ENCODE data around the gene UCK1. TPM values are rescaled to one million over a fixed set of nuclear protein-coding genes. Genes with fewer than 3 reads are reported as not detected.
"Not testable (repeated sequence)": the region's sequence is repeated elsewhere in the genome, so short reads cannot be mapped to it uniquely, and the experiment has no call there.

The UCK1 gene
- polyA plus RNA-seq, 2 donors, result 17.3 to 19.4 TPM

DNA sequence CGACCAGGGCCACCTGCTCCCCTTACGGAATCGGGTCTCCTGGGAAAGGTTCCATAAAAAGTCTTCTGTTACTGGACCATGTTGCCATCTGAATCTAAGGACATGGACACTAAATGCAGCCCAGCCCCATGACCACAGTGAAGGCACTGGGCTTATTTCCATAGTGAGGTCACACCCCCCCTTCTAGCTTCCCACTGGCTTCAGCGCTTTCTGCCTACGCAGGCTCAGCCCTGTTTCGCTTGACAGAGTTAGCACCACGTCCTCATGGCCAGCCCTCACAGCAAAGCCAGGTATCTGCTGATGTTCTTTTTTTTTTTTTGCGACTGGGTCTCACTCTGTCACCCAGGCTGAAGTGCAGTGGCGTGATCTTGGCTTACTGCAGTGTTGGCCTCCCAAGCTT is 14.1 kb downstream of the UCK1 start:
- no peak overlapping the region for H3K27ac ChIP-seq (ENCODE audit: low read depth in 2 of 2, low read length in 1 of 2)

DNA sequence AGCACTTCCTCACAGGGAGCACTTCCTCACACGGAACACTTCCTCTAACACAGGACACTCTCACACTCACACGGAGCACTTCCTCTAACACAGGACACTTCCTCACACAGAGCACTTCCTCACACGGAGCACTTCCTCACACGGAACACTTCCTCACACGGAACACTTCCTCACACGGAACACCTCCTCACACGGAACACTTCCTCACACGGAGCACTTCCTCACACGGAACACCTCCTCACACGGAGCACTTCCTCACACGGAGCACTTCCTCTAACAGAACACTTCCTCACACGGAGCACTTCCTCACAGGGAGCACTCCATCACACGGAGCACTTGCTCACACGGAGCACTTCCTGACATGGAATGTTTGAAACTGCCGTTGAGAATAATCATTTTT is 15.0 kb downstream of the UCK1 start:
- no peaks in the 10 kb centered on the region for H3K27me3 ChIP-seq (ENCODE audit: control insufficient read depth in 1 of 2, insufficient read depth in 2 of 2, low read length in 2 of 2)
- peaks cover 0 to 4% of the 10 kb centered on the region in 2 donors for H3K9me3 ChIP-seq (ENCODE audit: control insufficient read depth in 2 of 2, insufficient read depth in 1 of 2, low read depth in 1 of 2, low read length in 1 of 2)
- no peak overlapping the region for H3K4me3 ChIP-seq (ENCODE audit: low read depth in 1 of 2, low read length in 2 of 2)
- H3K4me1 ChIP-seq (ENCODE audit: control insufficient read depth in 2 of 2, insufficient read depth in 2 of 2, low read length in 1 of 2), result no peaks in the 10 kb centered on the region
- 81 to 86% methylated on average over 14 to 15 of the region's 15 CpGs for WGBS, 2 donors
- H3K36me3 ChIP-seq (ENCODE audit: control insufficient read depth in 2 of 2, insufficient read depth in 2 of 2, low read length in 1 of 2), result peaks cover 16 to 66% of the 10 kb centered on the region in 2 donors
- H3K27ac ChIP-seq (ENCODE audit: low read depth in 2 of 2, low read length in 1 of 2), result no peak overlapping the region

More for the DNA sequence above, 14.1 kb downstream of the UCK1 start:
- no peaks in the 10 kb centered on the region for H3K27me3 ChIP-seq (ENCODE audit: control insufficient read depth in 1 of 2, insufficient read depth in 2 of 2, low read length in 2 of 2)
- H3K36me3 ChIP-seq (ENCODE audit: control insufficient read depth in 2 of 2, insufficient read depth in 2 of 2, low read length in 1 of 2), result peaks cover 16 to 69% of the 10 kb centered on the region in 2 donors
- WGBS, 2 donors, result 95 to 96% methylated on average over 9 of the region's 9 CpGs
- peaks cover 0 to 4% of the 10 kb centered on the region in 2 donors for H3K9me3 ChIP-seq (ENCODE audit: control insufficient read depth in 2 of 2, insufficient read depth in 1 of 2, low read depth in 1 of 2, low read length in 1 of 2)
- no peaks in the 10 kb centered on the region for H3K4me1 ChIP-seq (ENCODE audit: control insufficient read depth in 2 of 2, insufficient read depth in 2 of 2, low read length in 1 of 2)
- H3K4me3 ChIP-seq (ENCODE audit: low read depth in 1 of 2, low read length in 2 of 2), result no peak overlapping the region

DNA sequence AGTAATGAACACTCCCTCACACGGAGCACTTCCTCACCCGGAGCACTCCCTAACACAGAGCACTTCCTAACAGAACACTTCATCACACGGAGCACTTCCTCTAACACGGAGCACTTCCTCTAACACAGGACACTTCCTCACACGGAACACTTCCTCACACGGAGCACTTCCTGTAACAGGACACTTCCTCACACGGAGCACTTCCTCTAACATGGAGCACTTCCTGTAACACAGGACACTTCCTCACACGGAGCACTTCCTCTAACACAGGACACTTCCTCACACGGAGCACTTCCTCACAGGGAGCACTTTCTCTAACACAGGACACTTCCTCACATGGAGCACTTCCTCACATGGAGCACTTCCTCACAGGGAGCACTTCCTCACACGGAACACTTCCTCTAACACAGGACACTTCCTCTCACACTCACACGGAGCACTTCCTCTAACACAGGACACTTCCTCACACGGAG is 15.5 kb downstream of the UCK1 start:
- H3K36me3 ChIP-seq (ENCODE audit: control insufficient read depth in 2 of 2, insufficient read depth in 2 of 2, low read length in 1 of 2), result peaks cover 16 to 69% of the 10 kb centered on the region in 2 donors
- WGBS, 2 donors, result 80 to 84% methylated on average over 12 of the region's 12 CpGs

DNA sequence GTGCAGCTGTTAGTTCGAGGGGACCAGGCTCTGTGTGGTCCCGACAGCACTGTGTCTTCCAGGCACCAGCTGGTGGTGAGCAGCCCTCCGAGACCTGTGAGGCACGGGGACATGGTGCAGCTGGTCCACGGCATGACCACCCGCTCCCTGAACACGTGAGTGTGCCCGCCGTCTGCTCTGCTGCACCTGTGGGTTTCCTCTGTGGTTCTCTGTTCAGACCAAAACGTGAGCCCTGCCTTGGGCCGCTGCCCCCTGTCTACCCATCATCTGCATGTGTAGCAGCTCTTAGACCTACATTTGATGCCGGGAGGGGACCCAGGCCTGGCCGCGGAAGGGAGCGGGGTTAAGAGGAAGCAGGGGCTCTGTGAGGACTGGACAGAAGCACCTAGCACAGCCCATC is 17.9 kb downstream of the UCK1 start:
- no peaks in the 10 kb centered on the region for H3K4me1 ChIP-seq (ENCODE audit: control insufficient read depth in 2 of 2, insufficient read depth in 2 of 2, low read length in 1 of 2)
- no peaks in the 10 kb centered on the region for H3K27me3 ChIP-seq (ENCODE audit: control insufficient read depth in 1 of 2, insufficient read depth in 2 of 2, low read length in 2 of 2)
- no peak overlapping the region for H3K4me3 ChIP-seq (ENCODE audit: low read depth in 1 of 2, low read length in 2 of 2)
- H3K36me3 ChIP-seq (ENCODE audit: control insufficient read depth in 2 of 2, insufficient read depth in 2 of 2, low read length in 1 of 2), result peaks cover 14 to 49% of the 10 kb centered on the region in 2 donors
- H3K9me3 ChIP-seq (ENCODE audit: control insufficient read depth in 2 of 2, insufficient read depth in 1 of 2, low read depth in 1 of 2, low read length in 1 of 2), result peaks cover 0 to 4% of the 10 kb centered on the region in 2 donors
- H3K27ac ChIP-seq (ENCODE audit: low read depth in 2 of 2, low read length in 1 of 2), result no peak overlapping the region
- 86 to 91% methylated on average over 15 of the region's 15 CpGs for WGBS, 2 donors

More for the DNA sequence above, 15.5 kb downstream of the UCK1 start:
- H3K4me3 ChIP-seq (ENCODE audit: low read depth in 1 of 2, low read length in 2 of 2); H3K9me3 ChIP-seq (ENCODE audit: control insufficient read depth in 2 of 2, insufficient read depth in 1 of 2, low read depth in 1 of 2, low read length in 1 of 2); H3K27me3 ChIP-seq (ENCODE audit: control insufficient read depth in 1 of 2, insufficient read depth in 2 of 2, low read length in 2 of 2); H3K4me1 ChIP-seq (ENCODE audit: control insufficient read depth in 2 of 2, insufficient read depth in 2 of 2, low read length in 1 of 2); H3K27ac ChIP-seq (ENCODE audit: low read depth in 2 of 2, low read length in 1 of 2): not testable (repeated sequence)

DNA sequence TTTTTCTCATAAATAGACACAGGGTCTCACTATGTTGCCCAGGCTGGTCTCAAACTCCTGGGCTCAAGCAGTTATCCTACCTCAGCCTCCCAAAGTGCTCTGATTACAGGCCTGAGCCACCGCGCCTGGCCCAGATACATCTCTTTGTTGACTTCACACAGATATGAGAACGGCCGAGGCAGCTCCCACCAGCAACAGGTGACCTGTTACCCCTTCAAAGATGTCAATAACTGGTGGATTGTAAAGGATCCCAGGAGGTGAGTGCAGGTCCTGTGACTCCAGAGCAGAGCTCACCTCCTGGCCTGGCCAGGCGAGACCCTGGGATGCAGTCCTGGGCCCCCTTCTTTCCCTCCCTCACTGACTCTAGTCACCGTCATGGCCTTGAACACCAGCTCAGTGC is 19.2 kb downstream of the UCK1 start:
- peaks cover 11 to 55% of the 10 kb centered on the region in 2 donors for H3K36me3 ChIP-seq (ENCODE audit: control insufficient read depth in 2 of 2, insufficient read depth in 2 of 2, low read length in 1 of 2)
- 96% methylated on average over 6 of the region's 6 CpGs for WGBS, 2 donors
- no peaks in the 10 kb centered on the region for H3K27me3 ChIP-seq (ENCODE audit: control insufficient read depth in 1 of 2, insufficient read depth in 2 of 2, low read length in 2 of 2)
- H3K4me3 ChIP-seq (ENCODE audit: low read depth in 1 of 2, low read length in 2 of 2), result no peak overlapping the region
- H3K27ac ChIP-seq (ENCODE audit: low read depth in 2 of 2, low read length in 1 of 2), result no peak overlapping the region
- H3K4me1 ChIP-seq (ENCODE audit: control insufficient read depth in 2 of 2, insufficient read depth in 2 of 2, low read length in 1 of 2), result no peaks in the 10 kb centered on the region
- peaks cover 0 to 4% of the 10 kb centered on the region in 2 donors for H3K9me3 ChIP-seq (ENCODE audit: control insufficient read depth in 2 of 2, insufficient read depth in 1 of 2, low read depth in 1 of 2, low read length in 1 of 2)

DNA sequence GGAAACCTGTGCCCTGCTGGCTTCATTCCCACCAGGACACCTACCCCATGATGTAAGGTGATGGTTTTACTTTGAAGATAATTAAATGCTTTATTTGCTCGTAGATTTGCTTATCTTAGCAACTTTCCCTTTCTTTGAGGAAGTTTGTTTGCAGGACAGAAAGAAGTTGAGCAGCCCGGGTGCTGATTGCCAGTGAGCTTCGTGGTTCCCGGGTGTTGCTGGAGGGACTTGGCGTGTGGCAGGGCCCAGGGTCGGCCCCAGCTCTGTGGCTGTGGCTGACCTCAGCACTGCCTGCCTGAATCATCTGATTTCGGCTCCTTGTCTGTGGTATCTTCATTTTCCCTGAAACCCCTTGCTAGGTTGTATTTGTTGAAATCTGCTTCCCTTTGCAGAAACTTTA is 19.6 kb downstream of the UCK1 start:
- no peaks in the 10 kb centered on the region for H3K4me1 ChIP-seq (ENCODE audit: control insufficient read depth in 2 of 2, insufficient read depth in 2 of 2, low read length in 1 of 2)
- peaks cover 9 to 50% of the 10 kb centered on the region in 2 donors for H3K36me3 ChIP-seq (ENCODE audit: control insufficient read depth in 2 of 2, insufficient read depth in 2 of 2, low read length in 1 of 2)
- no peaks in the 10 kb centered on the region for H3K27me3 ChIP-seq (ENCODE audit: control insufficient read depth in 1 of 2, insufficient read depth in 2 of 2, low read length in 2 of 2)
- 69 to 77% methylated on average over 7 of the region's 7 CpGs for WGBS, 2 donors
- H3K27ac ChIP-seq (ENCODE audit: low read depth in 2 of 2, low read length in 1 of 2), result no peak overlapping the region
- H3K4me3 ChIP-seq (ENCODE audit: low read depth in 1 of 2, low read length in 2 of 2), result no peak overlapping the region
- peaks cover 0 to 4% of the 10 kb centered on the region in 2 donors for H3K9me3 ChIP-seq (ENCODE audit: control insufficient read depth in 2 of 2, insufficient read depth in 1 of 2, low read depth in 1 of 2, low read length in 1 of 2)

DNA sequence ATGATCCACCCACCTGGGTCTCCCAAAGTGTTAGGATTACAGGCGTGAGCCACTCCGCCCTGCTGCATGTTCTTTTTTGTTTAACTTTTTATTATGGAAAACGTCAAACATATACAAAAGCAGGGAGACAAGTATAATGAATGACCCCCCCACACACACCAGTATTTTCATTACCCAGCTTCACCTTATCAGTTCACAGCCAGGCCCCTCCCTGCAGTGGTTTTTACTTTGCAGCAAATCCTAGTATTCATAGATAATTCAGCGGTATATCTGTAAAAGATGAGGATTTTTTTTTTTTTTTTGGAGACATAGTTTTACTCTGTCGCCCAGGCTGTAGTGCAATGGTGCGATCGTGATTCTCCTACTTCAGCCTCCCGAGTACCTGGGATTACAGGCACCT is 26.1 kb downstream of the UCK1 start:
- H3K4me1 ChIP-seq (ENCODE audit: control insufficient read depth in 2 of 2, insufficient read depth in 2 of 2, low read length in 1 of 2), result peaks cover 3 to 7% of the 10 kb centered on the region in 2 donors
- H3K36me3 ChIP-seq (ENCODE audit: control insufficient read depth in 2 of 2, insufficient read depth in 2 of 2, low read length in 1 of 2), result peaks cover 4 to 15% of the 10 kb centered on the region in 2 donors
- no peak overlapping the region for H3K4me3 ChIP-seq (ENCODE audit: low read depth in 1 of 2, low read length in 2 of 2)
- no peaks in the 10 kb centered on the region for H3K27me3 ChIP-seq (ENCODE audit: control insufficient read depth in 1 of 2, insufficient read depth in 2 of 2, low read length in 2 of 2)
- H3K27ac ChIP-seq (ENCODE audit: low read depth in 2 of 2, low read length in 1 of 2), result no peak overlapping the region
- no peaks in the 10 kb centered on the region for H3K9me3 ChIP-seq (ENCODE audit: control insufficient read depth in 2 of 2, insufficient read depth in 1 of 2, low read depth in 1 of 2, low read length in 1 of 2)
- 91 to 93% methylated on average over 8 of the region's 8 CpGs for WGBS, 2 donors

DNA sequence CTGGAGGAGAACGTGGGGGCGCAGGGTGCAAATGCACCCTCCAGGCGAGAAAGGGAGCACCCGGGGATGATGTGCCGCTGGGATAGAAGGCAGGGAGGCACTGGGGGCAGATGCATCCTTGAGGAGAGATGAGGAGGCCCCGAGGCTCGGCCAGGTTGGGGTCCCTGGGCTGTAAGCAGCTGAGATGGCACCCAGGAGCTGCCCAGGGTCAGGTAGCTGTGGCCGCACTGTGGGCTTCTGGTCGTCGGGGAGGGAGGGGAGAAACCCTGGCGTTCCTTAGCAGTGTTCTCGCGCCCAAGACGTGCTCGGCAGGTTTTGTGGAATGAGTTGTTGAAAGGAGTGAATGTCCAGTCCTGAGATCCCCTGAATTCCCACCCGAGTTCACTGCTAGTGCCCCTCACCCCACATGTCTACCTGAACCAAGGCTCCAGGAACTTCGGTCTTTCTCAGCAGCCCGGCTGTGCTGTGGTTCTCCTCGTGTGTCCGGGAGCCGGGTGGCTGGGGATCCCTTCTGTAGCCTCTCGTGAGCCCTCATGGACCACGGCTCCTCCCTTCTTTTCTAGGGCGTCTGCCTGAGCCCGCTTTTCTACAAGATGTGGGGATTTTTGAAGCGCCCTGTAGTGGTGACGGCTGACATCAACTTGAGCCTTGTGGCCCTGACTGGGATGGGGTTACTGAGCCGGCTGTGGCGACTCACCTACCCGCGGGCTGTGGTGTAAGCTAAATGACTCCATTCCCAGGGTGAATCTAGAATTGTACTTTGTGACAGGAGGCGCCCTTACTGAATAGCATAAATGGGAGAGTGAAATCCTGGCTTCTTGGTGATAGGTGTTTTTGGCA is 27.2 kb downstream of the UCK1 start:
- Histone ChIP-seq H3K27ac (ENCODE audit: low read depth in 2 of 2, low read length in 1 of 2) (no peak overlapping the region), H3K27me3 (ENCODE audit: control insufficient read depth in 1 of 2, insufficient read depth in 2 of 2, low read length in 2 of 2) (no peaks in the 10 kb centered on the region)

DNA sequence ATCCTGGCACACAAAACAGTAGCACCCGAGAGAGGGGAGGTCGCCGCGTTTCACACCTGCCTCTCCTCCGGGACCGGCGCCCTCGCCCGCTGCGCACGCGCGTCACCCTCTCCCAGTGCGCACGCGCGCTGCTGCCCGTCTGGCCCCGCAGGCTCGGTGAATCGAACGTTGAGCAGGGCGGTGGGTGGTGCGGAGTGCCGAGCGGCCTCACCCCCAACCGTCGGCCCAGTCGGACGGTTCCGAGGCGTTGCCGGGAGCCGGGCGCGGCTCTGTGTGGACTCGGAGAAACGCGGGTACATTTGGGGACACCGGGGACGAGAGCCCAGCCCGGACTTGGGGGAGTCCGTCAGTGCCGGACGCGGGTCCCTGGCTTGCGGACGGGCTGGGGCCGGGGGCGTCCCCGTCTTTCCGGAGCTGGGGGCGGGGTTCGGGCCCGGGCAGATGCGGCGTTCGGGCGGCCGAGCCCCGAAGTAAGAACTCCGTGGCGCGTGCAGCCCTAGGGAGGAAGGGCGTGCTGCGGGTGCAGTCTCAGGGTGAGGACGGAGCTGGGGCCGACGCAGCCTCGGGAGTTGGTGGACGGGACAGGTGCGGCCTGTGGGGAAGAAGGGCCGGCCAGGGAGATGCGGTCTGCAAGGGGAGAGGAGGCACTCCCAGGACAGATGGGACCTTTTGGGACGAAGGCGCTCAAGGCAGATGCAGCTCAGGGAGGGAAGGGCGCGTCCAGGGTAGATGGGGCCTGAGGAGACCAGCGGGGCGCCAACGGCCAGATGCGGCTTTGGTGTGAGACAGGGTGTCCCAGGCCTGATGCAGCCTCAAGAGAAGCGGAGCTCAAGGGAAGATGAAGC is 28.1 kb downstream of the UCK1 start, which contains the start of gene POMT1:
Gene POMT1 (plus strand): TSS at position 138 of the 845 bp plus-strand sequence. CDS start 1,301 bp downstream, outside the sequence.
- WGBS, 2 donors, result 1% methylated on average over 83 of the region's 83 CpGs
- H3K27ac ChIP-seq (ENCODE audit: low read depth in 2 of 2, low read length in 1 of 2), result peak within 1 kb of the TSS; percentile 34 to 63
- H3K36me3 ChIP-seq (ENCODE audit: control insufficient read depth in 2 of 2, insufficient read depth in 2 of 2, low read length in 1 of 2), result peaks cover 0 to 21% of the 10 kb centered on the region in 2 donors
- peaks cover 3 to 7% of the 10 kb centered on the region in 2 donors for H3K4me1 ChIP-seq (ENCODE audit: control insufficient read depth in 2 of 2, insufficient read depth in 2 of 2, low read length in 1 of 2)
- no peaks in the 10 kb centered on the region for H3K9me3 ChIP-seq (ENCODE audit: control insufficient read depth in 2 of 2, insufficient read depth in 1 of 2, low read depth in 1 of 2, low read length in 1 of 2)
- H3K27me3 ChIP-seq (ENCODE audit: control insufficient read depth in 1 of 2, insufficient read depth in 2 of 2, low read length in 2 of 2), result no peaks in the 10 kb centered on the region
- peak within 1 kb of the TSS; percentile 69 to 85 for H3K4me3 ChIP-seq (ENCODE audit: low read depth in 1 of 2, low read length in 2 of 2)

More for the DNA sequence above, 27.2 kb downstream of the UCK1 start:
- Histone ChIP-seq H3K4me3 (ENCODE audit: low read depth in 1 of 2, low read length in 2 of 2) (peak overlapping the region; percentile 69 to 85), H3K4me1 (ENCODE audit: control insufficient read depth in 2 of 2, insufficient read depth in 2 of 2, low read length in 1 of 2) (peaks cover 3 to 7% of the 10 kb centered on the region in 2 donors), H3K36me3 (ENCODE audit: control insufficient read depth in 2 of 2, insufficient read depth in 2 of 2, low read length in 1 of 2) (peaks cover 0 to 19% of the 10 kb centered on the region in 2 donors), H3K9me3 (ENCODE audit: control insufficient read depth in 2 of 2, insufficient read depth in 1 of 2, low read depth in 1 of 2, low read length in 1 of 2) (no peaks in the 10 kb centered on the region)
- 14 to 15% methylated on average over 32 of the region's 32 CpGs for WGBS, 2 donors

Measured in esophagus (tissue), 2 donors.